CD4-positive, alpha-beta T cell treated with Interleukin-2 at 100 ng/mL for 4 hours (primary cell): ENCODE results near the gene LAMTOR1.

Experiments
- DNase-seq: peaks from one replicate; pipeline ENCODE4 v3.0.0-alpha.2; 2020; ENCODE audit warnings: low spot score

The LAMTOR1 gene

DNA sequence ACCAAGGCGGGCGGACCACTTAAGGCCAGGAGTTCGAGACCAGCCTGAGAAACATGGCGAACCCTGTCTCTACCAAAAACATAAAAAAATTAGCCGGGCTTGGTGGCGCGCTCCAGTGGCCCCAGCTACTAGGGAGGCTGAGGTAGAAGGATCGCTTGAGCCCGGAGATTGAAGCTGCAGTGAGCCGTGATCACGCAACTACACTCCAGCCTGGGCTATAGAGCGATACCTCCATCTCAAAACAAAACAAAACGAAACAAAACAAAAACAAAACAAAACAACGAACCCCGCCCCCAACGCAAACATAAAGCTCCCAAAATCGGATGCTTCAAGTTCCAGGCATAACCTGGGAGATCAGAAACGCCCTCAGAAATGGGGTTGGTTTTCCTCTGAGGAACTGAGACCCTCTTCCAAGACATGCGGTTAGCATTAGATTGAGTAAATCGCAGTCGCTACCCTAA, 21.9 kb downstream of the LAMTOR1 start:
- DNase-seq = no peak

DNA sequence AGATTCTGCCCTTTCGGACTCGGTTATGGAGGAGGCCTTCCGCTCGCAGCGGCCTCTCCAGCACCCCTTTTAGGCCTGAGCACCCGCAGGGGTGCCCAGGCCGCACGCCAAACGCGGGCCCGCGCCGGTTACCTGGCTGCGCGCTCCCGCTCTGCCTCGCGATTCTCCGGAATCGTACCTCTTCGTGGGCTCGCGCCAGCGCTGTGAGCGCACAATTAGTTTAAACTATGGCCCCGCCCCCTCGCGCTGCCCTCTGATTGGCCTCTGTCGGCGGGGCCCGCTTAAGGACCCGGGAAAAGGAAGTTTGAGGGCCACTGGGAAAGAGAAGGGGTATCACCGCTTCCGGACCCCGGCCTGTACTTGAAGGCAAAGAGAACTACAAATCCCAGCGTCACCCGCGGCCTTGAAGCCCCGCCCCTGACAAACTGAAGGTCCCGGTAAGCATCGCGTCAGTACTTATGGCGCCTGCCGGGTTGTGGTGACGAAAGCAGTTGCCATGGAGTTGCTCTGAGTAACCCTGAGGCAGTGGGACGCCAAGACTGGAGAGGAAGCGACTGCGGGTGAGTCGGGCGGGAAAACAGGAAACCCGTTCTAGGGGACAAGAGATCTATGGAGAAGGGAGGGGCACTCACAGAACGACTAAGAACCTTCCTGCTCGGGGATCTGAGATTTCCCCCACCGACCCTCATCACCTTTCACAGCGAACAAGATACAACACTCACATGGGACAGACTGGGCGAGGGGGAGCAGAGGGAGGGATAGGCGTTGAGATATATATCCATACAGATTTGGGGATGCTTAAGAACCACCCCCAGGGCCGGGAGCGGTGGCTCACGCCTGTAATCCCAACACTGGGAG, 22.5 kb downstream of the LAMTOR1 start, which contains the start of the genes LRRC51 and NUMA1:
LRRC51 (plus strand) TSS at position 525 of the 858 bp plus-strand sequence. CDS start 8,234 bp downstream, outside the sequence.
NUMA1 (minus strand) TSS at position 217 of the 858 bp plus-strand sequence. CDS start 44,599 bp downstream, outside the sequence.
- DNase-seq = peak; percentile 100

DNA sequence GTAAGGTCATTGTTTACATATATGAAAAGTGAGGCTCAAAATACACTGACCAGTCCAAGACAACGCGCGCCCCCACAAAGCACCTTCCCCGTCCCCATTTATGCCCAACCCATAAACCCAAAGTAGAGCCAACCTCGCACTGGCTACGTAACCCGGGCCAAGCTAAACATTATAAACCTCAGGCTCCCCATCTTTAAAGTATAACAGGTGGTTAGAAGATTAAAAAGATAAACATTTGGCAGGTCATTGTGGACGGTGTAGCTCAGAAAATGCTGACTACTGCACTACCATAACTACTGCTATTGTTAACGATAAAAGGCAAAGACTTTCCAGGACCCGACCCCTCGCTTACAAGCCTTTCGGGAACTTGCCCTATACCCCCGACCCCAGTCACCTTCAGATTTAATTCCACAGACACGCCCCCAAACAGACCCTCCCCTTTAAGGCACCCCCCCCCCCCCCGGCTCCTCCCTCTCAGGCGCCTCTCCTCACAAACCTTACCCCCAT, 23.2 kb downstream of the LAMTOR1 start:
- DNase-seq = no peak

DNA sequence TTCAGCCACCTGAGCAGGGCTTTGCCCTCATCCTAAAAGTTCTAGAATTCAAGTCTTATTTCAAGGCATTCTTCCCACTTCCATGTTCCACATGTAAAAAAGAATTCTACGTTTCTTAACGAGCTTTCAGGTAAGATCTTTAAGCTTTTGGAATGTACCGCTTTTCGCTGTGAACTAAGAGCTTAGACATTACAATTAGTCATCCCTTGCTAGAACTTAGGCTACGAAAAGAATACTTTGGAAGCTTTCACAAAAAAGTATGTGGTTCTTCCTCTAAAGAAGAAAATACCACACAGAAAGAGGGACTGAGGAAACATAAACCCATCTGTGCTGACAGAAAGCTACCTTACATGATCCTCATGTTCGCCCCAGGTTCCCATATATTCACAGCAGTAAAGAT, 24.6 kb downstream of the LAMTOR1 start:
- DNase-seq = no peak

DNA sequence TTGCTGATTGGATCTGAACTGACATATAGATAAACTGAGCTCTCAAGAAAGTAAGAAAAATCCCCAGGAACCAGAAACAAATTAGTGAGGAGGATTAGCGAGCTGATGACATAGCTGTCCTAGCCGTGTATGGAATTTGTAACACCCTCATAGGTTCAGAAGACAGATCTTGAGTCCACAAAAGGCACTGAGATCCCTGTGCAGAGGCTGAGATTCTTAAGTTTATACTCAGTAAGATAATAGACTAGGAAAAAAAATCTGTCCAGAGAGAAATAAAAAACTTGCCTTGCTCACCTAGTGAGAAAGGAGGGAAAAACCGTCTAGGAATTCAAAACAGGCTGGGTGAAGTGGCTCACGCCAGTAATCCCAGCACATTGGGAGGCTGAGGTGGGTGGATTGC, 27.3 kb downstream of the LAMTOR1 start:
- no peak for DNase-seq

DNA sequence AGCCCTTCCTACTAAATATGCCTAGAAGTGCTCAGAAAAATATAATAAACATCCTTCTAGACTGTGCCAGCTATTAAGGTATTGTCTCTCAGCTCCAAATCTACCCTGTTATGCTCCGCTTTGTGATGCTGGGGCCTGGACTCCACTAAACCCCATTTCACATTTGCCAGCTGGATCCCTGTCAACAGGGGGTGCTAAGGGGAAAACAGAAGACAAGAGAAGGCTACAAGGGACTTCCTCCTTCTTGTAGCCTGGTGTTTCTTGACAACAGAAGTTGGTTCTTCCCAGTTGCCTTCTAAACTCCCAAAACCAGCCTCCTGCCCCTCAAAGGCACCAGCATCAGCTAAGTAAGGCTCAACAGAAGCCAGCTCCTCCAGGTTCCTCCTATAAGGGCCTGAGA, 28.0 kb downstream of the LAMTOR1 start:
- DNase-seq = no peak

DNA sequence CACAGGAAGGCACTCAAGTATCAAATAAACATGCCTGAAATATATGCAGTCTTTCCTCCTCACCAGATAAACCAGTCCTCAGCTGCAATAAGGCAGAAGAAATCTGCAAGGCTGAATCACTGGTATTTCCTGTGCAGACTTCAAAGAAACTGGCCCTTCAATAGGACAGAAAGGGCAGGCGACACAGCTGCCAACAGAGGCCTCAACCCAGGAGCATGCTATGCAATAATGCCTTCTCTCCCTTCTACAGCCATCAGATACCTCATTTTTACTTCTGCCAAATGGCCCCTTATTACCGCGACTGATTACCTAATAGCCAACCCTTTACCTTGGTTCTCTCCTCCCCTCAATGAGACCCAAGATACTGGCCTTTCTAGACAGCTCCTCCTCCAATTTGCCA, 30.7 kb downstream of the LAMTOR1 start:
- DNase-seq = no peak

DNA sequence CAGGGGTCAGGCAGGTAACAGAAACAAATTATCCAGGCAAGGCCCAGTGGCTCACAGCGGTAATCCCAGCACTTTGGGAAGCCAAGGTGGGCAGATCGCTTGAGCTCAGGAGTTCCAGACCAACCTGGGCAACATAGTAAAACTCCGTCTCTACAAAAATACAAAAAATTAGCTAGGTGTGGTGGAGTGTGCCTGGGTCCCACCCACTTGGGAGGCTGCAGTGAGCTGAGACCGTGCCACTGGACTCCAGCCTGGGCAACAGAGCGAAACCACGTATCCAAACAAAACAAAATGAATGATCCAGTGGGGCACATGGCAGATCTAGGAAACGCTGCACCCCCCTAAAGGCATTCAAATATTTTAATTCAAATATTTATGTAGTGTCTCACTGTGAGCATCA, 32.6 kb downstream of the LAMTOR1 start:
- DNase-seq = no peak

DNA sequence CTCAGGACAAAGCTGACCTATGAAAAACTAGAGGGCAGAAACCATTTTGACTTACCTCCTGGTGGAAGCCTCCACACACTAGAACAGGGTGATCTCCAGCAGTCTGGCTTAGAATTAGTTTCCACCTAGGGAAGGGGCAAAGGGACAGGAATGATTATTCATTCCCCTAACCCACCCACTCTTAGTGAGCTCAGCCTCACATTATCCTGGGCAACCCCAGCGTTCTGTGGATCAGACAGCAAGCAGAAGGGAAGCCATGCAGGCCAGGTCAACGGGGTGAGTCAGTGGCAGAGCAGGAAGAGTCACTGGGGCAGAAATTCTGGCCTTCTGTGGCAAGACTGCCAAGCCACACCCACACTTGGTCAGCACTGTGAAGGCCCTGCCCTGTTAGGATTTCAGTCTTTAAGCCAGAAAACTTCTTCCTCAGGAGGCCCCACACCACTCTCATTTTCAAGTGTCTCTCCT, 33.3 kb downstream of the LAMTOR1 start:
- no peak for DNase-seq

DNA sequence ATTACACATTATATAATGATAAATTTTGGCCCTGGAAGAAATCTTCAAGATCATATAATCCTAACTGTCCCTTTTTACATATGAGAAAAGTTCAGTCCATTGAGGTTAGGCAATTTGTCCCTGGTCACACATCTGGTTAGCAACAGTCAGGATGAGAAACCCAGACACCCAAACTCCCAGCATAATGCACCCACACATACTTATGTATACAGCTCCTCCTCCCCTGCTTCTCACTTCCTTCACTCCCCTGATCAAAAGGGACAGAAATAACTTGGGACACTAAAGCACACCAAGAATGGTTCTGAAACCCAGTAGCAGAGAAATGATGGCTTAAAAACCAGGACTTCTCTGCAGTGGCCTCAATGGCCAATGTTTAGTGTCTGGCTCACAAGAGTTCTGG, 33.9 kb downstream of the LAMTOR1 start:
- DNase-seq = no peak

DNA sequence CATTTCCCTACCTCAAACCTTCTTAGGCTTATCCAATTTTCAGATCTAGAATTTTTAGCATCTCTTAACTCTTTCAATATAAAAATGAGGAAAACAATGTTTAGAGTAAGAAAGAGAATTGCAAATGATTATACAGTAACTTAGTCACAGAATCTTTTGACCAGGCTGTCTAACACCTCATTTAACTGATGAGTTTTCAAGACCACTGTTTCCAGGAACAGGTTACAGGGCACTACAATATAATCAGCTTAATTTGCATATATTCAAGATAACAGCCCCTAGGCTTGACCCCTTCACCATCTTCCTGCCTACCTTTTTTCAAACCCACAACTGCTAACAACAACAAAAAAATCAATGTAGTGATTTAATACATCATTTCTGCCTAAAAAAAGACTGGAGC, 35.4 kb downstream of the LAMTOR1 start:
- DNase-seq = no peak

DNA sequence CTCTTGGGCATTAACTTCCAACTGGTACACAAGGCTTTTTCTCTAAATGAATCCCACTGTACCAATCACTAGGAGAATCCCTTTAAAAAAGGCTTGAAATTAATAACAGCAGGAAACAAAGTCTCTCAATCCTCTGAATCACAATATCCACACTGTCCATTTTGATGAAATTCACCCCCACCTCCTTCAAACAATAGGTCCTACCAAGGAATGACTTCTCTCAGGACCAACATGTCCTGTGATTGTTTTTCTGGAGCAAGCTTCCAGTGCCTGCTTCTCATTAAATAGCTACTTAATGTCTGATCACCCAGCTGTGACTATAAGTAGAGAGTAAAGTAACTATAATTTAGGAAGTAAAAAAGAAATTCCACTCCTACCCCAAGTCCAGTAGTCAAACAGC, 35.8 kb downstream of the LAMTOR1 start:
- no peak for DNase-seq

DNA sequence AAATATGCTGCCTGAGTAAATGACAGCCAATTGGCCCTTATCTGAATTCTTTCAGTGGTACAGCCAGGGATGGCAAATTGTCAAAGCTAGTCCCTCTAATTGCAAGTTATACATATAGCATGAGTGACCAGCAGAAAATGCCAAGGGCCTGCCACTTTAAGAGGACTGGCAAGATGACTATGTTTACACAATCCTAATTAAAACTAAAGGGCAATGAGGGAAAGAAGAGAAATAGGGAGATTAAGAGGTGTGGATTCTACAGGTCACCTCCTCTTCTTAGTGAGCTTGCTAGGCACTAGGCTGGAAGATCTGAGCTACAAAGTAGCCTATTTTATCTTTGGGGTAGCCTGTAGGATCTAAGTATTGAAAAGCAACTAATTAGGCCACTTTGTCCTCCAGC, 36.2 kb downstream of the LAMTOR1 start:
- DNase-seq = no peak

DNA sequence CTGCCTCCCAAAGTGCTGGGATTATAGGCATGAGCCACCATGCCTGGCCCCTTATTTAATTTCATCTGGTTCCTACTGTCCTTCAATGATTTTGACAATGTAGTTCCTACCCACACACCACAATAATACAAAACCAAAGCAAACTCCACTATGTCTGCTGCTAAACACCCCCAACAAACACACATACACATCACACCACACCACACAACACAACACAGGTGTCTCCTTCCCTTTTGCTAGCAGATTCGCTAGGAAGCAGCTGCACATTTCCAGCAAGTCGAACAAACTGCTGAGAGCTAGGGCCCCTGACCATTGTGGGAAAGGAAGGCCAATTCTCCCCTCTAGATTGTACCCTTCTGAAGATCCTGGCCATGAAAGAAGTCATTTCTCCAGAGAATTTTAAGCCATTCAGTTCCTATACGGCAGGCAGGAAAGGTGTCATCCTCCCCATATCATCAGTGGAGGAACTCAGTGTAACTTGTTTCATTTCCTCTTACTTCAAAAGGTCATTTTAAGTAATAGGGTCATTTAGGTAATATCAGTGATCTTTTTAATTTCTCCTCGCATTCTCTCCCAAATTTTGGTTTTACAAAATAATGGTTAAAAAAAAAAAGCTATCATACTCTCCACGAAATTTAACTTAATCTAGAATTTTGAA, 41.2 kb downstream of the LAMTOR1 start:
- no peak for DNase-seq

DNA sequence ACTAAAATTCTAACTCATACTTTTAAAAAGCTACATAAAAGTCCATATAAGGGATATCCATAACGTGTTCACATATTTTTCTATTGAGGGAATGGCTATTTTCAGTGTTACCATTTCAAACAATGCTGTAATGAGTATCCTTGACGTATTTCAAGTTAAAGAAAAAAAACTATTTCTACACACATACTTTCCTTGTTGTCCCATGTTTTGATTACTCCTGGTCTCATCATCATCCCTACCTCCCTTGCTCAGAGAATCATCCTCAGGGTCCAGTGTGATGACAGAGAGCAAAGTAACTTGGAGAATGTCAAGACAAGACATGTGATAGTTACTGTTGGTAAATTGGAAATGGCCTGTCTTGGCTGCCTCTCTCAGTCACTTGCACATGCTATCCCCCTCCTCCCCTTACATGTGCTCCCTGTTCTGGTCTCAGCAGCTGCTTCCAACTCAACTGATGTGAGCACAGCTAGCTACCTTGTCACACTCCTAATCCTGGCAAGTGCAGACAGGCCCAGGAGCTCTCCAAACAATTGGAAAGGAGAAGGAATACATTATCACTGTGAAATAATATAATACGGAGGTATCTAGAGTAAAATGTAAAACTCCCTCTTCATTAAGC, 44.6 kb downstream of the LAMTOR1 start:
- DNase-seq = no peak

DNA sequence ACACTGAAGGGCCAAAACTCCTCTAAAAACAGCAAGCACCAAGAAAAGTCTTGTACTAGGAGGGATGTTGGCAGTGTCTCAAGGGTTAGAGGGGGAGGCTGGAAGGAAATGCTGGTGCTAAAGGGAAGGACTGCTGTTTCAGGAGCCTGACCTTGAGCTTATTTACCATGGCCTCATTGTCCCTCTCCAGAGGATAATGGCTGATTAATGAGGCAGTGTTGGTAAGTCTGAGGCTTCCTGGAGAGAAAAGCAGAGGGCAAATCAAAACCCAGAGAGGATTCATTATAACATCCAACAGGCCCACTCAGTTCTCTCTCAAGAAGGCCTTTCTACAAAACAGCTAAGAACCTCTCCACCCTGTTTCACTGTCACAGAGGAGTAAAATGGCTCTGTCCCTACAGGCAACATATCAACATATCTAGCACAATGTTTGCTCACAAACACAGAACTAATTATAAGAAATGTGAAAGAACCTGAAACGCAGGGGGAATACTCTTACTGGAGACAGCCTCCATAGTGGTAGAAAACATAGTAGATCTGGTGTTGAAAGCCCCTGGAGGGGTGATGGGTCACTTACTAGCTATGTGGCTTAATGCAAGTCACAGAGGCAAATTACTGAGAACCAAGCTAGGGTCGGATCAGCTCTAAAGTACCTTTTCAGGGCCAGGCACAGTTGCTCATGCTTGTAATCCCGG, 54.2 kb downstream of the LAMTOR1 start:
- no peak for DNase-seq
